Transverse colon (tissue), 3 donors: ENCODE data around the gene ARHGAP24.

Experiments used
- POLR2A ChIP-seq: fragments of 450-650 bp; IDR thresholded peaks from one replicate; pipeline ENCODE4 v1.6.1; 2016; ENCODE audit warnings: antibody characterized with exemption, mild to moderate bottlenecking, moderate library complexity
- TF ChIP-seq, protein P1 (sequence below), 5 experiments: fragments of 200-600 bp in 3 of 5; fragments of 450-650 bp in 2 of 5; sonication (generic) in 3 of 5; IDR thresholded peaks; 1 replicate in 2 of 5; 2 replicates in 3 of 5; pipeline ENCODE4 v1.5.1; 2016 to 2017; ENCODE audit warnings: antibody characterized with exemption in 5 of 5, inconsistent platforms in 3 of 5, mild to moderate bottlenecking in 2 of 5, moderate library complexity in 1 of 5

DNA sequence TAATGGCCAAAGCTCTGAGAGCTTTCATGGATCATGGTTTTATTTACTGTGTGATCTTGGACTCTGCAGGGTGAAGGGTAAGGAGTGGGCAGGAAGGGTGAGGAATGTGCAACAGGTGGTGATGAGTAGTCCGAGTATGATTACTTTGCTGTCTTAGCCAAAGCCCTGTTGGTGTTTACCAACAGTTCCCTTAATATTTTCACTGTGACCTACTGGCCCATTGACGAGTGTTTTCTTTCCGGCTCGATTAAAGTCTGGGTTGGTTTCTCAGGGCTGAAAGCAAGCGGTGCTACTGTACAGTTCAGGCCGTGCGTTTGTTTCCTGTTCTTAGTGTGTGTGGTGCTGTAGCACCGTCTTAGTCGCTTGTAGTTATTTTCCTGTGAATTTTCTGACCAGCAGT, 2.6 kb downstream of the ARHGAP24 start:
- TF ChIP-seq, protein P1, sequence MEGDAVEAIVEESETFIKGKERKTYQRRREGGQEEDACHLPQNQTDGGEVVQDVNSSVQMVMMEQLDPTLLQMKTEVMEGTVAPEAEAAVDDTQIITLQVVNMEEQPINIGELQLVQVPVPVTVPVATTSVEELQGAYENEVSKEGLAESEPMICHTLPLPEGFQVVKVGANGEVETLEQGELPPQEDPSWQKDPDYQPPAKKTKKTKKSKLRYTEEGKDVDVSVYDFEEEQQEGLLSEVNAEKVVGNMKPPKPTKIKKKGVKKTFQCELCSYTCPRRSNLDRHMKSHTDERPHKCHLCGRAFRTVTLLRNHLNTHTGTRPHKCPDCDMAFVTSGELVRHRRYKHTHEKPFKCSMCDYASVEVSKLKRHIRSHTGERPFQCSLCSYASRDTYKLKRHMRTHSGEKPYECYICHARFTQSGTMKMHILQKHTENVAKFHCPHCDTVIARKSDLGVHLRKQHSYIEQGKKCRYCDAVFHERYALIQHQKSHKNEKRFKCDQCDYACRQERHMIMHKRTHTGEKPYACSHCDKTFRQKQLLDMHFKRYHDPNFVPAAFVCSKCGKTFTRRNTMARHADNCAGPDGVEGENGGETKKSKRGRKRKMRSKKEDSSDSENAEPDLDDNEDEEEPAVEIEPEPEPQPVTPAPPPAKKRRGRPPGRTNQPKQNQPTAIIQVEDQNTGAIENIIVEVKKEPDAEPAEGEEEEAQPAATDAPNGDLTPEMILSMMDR (IDR thresholded peaks at IDR 0.05) = no peak
- TF ChIP-seq POLR2A = no peak
